ENCODE measurements around the gene CLINT1. TPM values are rescaled to one million over a fixed set of nuclear protein-coding genes. Genes with fewer than 3 reads are reported as not detected.

Gene CLINT1
- total RNA-seq (10 to 100 TPM; 40.5 to 67.8 (median 50.3) TPM), polyA plus RNA-seq (10 to 100 TPM; 27.4 to 52.6 TPM)
- long read RNA-seq, donor 1, transcript CLINT1-207 (12 exons, 2,346 nt): major isoform, 28 of 81 reads
- long read RNA-seq, donor 1, transcript CLINT1-201 (12 exons, 3,440 nt): minor isoform, 24 of 81 reads
- long read RNA-seq, donor 1, partial matches to known transcripts: 17 of 81 reads
- long read RNA-seq, donor 1, other reads (novel, unspliced or antisense): 11 of 81 reads
- long read RNA-seq, donor 2, transcript CLINT1-201 (12 exons, 3,440 nt): minor isoform, 7 of 40 reads
- long read RNA-seq, donor 2, transcript CLINT1-207 (12 exons, 2,346 nt): major isoform, 10 of 40 reads
- long read RNA-seq, donor 2, partial matches to known transcripts: 19 of 40 reads
- long read RNA-seq, donor 2, other reads (novel, unspliced or antisense): 0 of 40 reads
- long read RNA-seq, donor 3, transcript CLINT1-207 (12 exons, 2,346 nt): minor isoform, 64 of 168 reads
- long read RNA-seq, donor 3, transcript CLINT1-201 (12 exons, 3,440 nt): major isoform, 84 of 168 reads
- long read RNA-seq, donor 3, partial matches to known transcripts: 3 of 168 reads
- long read RNA-seq, donor 3, other reads (novel, unspliced or antisense): 16 of 168 reads

DNA sequence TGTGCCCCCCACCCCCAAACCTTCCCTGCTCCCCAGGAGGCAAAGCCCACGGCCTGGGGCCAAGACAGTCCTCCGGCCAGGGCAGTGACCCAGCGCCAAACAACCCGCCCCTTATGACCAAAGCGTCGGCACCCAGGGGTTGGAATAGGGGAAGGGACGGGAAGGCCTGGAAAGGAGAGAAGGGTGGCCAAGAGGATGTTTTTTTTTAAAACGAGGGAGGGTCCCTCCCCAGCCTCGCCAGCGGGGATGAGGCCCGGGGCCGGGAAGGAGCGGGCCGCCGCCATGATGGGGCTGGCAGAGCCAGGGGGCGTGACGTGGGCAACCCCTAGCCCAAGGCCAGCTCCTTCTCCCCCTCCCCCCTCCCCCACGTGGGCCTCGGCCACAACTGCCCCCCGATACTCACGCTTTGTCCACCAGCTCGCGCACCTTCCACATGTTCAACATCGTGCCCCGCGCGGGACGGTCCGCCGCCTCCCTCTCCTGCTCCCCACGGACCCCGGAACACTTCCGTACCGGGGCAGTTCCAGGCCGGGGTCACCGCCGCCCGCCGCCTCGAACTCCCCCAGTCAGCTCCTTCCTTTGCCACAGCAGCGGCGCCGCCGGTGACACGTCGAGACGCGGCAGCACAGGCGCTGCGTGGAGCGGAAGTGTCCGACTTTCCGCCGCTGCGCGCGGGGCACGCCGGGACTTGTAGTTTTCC is at the start of gene CLINT1:
Gene CLINT1, minus strand, starts transcription at position 619 of the 700 bp plus-strand sequence. Its CDS starts 175 bp downstream, at position 444.
- Histone ChIP-seq H3K27ac (peak within 1 kb of the TSS; percentile 71 to 75), H3K9me3 (no peaks in the 10 kb centered on the region), H3K4me1 (ENCODE audit: insufficient read depth) (peaks cover 4% of the 10 kb centered on the region), H3K27me3 (no peaks in the 10 kb centered on the region), H3K36me3 (no peaks in the 10 kb centered on the region), H3K4me3 (peak within 1 kb of the TSS; percentile 92)
- peak; percentile 85 to 93 (median 91) for DNase-seq
- TF ChIP-seq, protein P1, sequence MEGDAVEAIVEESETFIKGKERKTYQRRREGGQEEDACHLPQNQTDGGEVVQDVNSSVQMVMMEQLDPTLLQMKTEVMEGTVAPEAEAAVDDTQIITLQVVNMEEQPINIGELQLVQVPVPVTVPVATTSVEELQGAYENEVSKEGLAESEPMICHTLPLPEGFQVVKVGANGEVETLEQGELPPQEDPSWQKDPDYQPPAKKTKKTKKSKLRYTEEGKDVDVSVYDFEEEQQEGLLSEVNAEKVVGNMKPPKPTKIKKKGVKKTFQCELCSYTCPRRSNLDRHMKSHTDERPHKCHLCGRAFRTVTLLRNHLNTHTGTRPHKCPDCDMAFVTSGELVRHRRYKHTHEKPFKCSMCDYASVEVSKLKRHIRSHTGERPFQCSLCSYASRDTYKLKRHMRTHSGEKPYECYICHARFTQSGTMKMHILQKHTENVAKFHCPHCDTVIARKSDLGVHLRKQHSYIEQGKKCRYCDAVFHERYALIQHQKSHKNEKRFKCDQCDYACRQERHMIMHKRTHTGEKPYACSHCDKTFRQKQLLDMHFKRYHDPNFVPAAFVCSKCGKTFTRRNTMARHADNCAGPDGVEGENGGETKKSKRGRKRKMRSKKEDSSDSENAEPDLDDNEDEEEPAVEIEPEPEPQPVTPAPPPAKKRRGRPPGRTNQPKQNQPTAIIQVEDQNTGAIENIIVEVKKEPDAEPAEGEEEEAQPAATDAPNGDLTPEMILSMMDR (IDR thresholded peaks at IDR 0.05): no peak
- TF ChIP-seq POLR2A (IDR thresholded peaks at IDR 0.05): peak; percentile 61
- WGBS, 3 donors: 0% methylated on average over 57 to 59 of the region's 59 CpGs
- intact Hi-C loops (cut with DNase I): loop anchor here in 1 of 4 donors (10.0 kb wide), 1 partner anchor 86 kb away; no protein-coding TSS in a partner anchor

DNA sequence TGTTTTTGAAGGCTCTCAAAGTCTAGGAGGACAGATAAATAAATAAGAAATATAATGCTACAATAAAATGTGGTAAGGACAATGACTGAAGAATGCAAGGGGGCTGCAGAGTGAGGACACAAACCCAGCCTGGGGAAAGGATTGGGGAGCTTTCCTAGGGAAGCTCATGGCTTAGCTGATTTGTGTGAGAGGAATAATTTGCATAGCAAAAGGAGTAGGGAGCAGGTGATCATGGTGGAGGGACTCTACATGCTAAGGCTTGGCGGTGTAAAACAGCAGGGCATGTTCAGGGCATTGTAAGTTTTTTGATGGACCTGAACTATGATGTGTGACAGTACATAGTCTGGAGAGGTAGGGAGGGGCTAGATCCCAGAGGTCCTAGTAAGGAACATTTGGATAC is 49.5 kb upstream of the CLINT1 start:
- Histone ChIP-seq H3K27ac (no peak overlapping the region), H3K4me1 (ENCODE audit: insufficient read depth) (no peaks in the 10 kb centered on the region), H3K27me3 (no peaks in the 10 kb centered on the region), H3K4me3 (no peak overlapping the region), H3K9me3 (no peaks in the 10 kb centered on the region), H3K36me3 (no peaks in the 10 kb centered on the region)
- 87 to 96% (median 90%) methylated on average over 1 of the region's 1 CpG for WGBS, 3 donors
- TF ChIP-seq, protein P1 (IDR thresholded peaks at IDR 0.05): no peak
- no peak for TF ChIP-seq POLR2A (IDR thresholded peaks at IDR 0.05)
- TF ChIP-seq EP300 (IDR thresholded peaks at IDR 0.05): no peak
- intact Hi-C loops (cut with DNase I): no loop called here
- DNase-seq: no peak

DNA sequence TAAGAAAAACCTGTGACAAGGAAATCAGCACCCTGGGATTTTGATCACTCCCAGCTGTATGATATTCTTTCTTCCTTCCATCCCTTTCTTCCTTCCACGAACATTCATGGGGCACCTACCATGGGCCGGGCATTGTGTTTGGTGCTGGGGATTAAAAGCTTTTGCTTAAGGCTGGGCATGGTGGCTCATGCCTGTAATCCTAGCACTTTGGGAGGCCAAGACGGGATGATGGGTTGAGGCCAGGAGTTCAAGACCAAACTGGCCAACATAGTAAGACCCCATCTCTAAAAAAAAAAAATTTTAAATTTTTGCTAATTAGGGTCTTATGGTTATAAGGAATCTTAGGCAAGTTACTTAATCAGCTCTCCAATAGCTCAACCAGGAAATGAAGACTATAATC is 48.5 kb upstream of the CLINT1 start:
- no peak for TF ChIP-seq EP300 (IDR thresholded peaks at IDR 0.05)
- no peak for TF ChIP-seq POLR2A (IDR thresholded peaks at IDR 0.05)
- TF ChIP-seq, protein P1 (IDR thresholded peaks at IDR 0.05): no peak
- no peaks in the 10 kb centered on the region for H3K36me3 ChIP-seq
- no peaks in the 10 kb centered on the region for H3K4me1 ChIP-seq (ENCODE audit: insufficient read depth)
- H3K9me3 ChIP-seq: no peaks in the 10 kb centered on the region
- no peak for DNase-seq
- no peaks in the 10 kb centered on the region for H3K27me3 ChIP-seq
- no peak overlapping the region for H3K27ac ChIP-seq
- H3K4me3 ChIP-seq: no peak overlapping the region
- intact Hi-C loops (cut with DNase I): no loop called here
- 89 to 92% (median 91%) methylated on average over 3 of the region's 3 CpGs for WGBS, 3 donors

DNA sequence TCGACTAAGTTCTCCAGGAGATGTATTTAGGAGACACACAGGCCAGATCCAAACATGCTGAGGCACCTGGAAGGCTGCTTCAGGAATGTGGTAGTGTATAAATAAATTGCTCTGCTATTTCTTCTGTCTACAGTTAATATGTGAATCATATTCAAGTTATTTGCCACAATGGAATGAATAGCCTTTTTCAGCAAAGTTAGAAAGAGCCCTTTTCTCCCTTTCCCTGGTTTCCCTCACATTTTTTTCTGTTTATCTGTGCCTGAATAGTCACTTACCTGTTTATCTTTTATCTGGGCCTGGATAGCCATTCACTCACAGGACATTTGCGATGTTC is 44.1 kb upstream of the CLINT1 start:
- H3K27me3 ChIP-seq: no peaks in the 10 kb centered on the region
- 73 to 79% (median 75%) methylated on average over 2 of the region's 2 CpGs for WGBS, 3 donors
- DNase-seq: no peak
- no peaks in the 10 kb centered on the region for H3K4me1 ChIP-seq (ENCODE audit: insufficient read depth)
- H3K4me3 ChIP-seq: no peak overlapping the region
- H3K36me3 ChIP-seq: no peaks in the 10 kb centered on the region
- H3K9me3 ChIP-seq: no peaks in the 10 kb centered on the region
- intact Hi-C loops (cut with DNase I): no loop called here
- TF ChIP-seq POLR2A (IDR thresholded peaks at IDR 0.05): no peak
- no peak for TF ChIP-seq EP300 (IDR thresholded peaks at IDR 0.05)
- TF ChIP-seq, protein P1 (IDR thresholded peaks at IDR 0.05): no peak
- no peak overlapping the region for H3K27ac ChIP-seq
